ENCODE data around the gene SUCLG1.

GRCh38 chr2:84478867-84479266 lies 19.8 kb upstream of the SUCLG1 start:
- TF ChIP-seq CTCF (IDR thresholded peaks at IDR 0.05) (no peak), POLR2A (IDR thresholded peaks at IDR 0.05; ENCODE audit: low read depth) (no peak), POLR2AphosphoS5 (IDR thresholded peaks at IDR 0.05) (no peak), EP300 (IDR thresholded peaks at IDR 0.05) (no peak)

All from esophagus muscularis mucosa (tissue), 4 donors.